ENCODE measurements around the gene C2CD2.
"Not testable (repeated sequence)": the region's sequence is repeated elsewhere in the genome, so short reads cannot be mapped to it uniquely, and the experiment has no call there.

The C2CD2 gene

DNA sequence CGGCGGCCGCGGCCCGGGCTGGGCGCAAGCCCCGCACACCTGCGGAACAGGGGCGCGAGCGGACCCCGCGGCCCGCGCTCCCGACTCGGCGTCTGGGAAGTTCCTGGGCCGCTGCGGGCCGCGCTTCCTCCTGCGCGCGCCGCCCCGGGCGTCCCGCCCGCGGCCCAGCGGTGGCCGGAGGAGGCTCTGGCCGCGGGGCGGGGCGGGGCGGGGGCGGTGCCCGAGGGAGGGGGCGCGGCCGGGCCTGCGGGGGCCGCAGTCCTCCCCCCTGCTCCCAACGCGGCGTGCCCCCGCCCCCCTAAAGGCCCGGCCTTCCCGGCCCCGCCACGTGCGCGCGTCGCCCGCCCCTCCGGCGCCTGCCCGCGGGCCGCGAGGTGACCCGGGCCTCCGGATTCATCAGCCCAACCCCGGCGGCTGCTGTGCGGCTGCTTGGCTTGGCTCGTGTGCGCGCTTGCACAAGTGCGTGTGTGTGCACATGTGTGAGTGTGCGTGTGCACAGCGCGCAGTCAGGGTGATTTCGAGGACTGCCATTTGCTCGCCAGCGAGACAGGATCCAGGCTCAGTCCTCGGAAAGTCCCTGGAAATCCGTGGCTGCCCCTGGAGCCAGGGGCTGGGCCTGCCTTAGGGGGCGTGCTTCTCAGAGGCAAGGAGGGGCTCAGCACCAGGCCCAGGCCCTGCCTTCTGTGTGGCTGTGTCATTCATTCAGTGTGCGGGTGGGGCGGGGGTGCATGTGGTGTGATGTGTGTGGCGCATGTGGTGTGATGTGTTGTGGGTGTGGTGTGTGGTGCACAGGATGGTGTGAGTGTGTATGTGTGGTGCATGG lies at the start of gene C2CD2:
TSS of gene C2CD2 (minus strand) at position 188 of the 823 bp plus-strand sequence. CDS start 370 bp downstream, outside the sequence.
- no peak for FAIRE-seq

- no peak for FAIRE-seq
These were observed 49.2 kb upstream of the C2CD2 start for GRCh38 chr21:42003051-42003461.

- FAIRE-seq, result no peak
These were observed 48.7 kb upstream of the C2CD2 start for GRCh38 chr21:42002421-42002958.

DNA sequence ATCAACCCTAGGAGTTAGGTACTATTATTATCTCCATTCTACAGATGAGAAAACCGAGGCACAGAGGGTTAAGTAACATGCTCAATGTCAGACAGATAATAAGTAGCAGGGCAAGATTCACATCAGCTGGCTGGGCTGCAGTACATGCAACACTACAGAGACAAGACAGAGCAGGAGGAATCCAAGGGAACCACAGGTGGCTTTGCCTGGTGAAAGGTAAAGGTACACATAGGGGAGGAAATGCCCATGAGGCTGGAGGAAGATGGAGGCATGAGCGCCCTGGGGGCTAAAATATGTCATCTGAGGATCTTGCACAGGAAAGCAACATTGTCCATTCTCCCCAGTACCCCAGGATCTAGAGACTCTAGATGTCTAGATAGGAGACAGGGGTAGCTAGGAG lies 48.0 kb upstream of the C2CD2 start:
- FAIRE-seq, result no peak

DNA sequence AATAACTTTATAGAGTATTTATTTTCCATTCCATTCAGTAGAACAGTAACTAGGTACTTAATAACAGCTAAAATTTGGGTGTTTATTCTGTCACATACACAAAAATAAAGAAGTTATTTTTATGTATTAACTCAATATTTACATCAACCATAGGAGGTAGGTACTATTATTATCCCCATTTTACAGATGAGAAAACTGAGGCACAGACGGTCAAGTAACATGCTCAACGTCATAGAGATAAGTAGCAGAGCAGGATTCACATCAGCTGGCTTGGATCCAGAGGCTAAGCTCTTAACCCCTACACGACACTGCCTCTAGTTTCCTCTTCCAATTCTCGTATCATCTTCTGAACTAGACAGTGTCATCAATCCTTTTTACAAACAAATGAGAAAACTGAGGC lies 47.1 kb upstream of the C2CD2 start:
- no peak for FAIRE-seq

- no peak for FAIRE-seq
These were observed 43.8 kb upstream of the C2CD2 start for GRCh38 chr21:41997657-41998056.

GRCh38 chr21:41995577-41995976 lies 41.8 kb upstream of the C2CD2 start:
- FAIRE-seq, result no peak

DNA sequence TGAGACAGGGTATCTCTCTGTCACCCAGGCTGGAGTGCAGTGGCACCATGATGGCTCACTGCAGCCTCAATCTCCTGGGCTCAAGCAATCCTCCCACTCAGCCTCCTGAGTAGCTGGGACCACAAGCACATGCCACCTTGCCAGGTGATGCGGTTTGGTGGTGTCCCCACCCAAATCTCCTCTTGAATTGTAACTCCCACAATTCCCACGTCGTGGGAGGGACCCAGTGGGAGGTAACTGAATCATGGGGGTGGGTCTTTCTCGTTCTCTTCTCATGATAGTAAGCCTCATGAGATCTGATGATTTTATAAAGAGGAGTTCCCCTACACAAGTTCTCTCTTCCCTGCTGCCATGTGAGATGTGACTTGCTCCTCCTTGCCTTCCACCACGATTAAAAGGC lies 40.8 kb upstream of the C2CD2 start:
- not testable (repeated sequence) for FAIRE-seq

DNA sequence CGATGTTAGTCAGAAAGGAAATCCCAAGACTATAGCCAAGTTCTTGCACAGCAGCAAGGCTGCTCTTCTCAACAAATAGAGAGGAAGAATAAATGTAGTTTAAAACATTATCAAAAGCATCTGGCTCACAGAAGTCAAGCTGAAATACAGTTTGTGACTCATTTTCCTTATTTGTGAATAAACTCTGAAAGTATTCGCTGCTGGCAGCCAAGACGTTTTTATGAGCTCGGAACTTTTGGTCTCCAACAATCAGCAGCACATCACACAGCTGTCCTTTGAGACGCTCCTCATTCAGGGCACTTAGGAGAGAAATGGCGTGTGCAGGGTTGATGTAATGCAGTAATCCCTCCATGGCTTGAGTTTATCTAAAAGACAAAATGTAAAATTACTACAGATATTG lies 39.9 kb upstream of the C2CD2 start:
- FAIRE-seq, result no peak

GRCh38 chr21:41992576-41992975 lies 38.8 kb upstream of the C2CD2 start:
- FAIRE-seq, result no peak

GRCh38 chr21:41991659-41992058 lies 37.8 kb upstream of the C2CD2 start:
- no peak for FAIRE-seq

- no peak for FAIRE-seq
These were observed 35.9 kb upstream of the C2CD2 start for GRCh38 chr21:41989698-41990097.

DNA sequence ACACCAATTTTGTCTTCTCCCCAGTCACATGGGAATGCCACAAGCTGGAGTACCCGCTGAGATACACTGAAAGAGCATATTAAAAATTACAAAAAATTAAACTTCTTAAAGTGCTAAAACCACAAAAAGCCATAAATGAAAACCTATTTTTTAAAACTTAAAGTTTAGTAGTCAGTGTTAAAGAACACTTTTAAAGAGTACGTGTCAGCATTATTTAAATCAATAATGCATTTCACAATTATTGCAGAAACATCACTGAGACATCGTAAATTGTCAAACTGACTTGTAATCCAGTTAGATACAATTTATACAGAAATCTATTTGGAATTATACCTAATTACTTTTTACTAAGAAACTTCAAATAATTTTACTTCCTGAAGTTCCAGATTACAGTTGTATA lies 33.5 kb upstream of the C2CD2 start:
- peak; percentile 63 for FAIRE-seq

DNA sequence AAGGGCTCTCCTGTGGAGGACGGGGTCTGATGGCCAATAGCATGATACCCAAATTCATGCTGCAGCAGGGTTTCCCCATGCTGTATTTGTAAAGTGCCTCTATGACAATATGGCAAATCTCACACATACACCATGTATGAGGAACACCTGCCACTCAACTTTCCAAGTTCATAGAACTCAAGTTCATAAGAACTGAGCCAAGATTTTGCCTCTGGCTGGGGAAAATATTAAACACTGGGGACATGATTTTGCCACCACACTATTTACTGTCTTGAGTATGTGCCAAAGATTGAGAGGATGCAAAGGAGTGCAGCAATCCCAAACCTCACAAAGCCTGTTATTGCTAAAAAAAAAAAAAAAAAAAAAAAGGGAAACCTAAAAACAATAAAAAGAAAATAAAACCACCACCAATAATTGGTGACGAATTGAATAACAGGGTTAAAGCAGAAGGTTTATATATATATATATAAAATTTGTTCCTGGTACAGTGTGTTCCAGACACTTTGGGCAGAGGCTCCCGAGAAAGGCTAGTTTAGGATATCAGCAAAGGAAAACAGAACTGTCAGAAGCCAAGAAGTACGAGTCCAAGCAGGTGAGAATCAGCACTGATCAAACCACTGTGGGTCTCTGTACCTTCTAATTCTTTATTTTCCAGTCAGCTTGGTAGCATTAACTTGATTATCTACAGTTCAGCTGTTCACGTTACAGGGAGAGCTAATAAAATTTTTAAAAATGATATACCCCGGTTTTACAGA lies 32.0 kb upstream of the C2CD2 start:
- FAIRE-seq, result no peak

DNA sequence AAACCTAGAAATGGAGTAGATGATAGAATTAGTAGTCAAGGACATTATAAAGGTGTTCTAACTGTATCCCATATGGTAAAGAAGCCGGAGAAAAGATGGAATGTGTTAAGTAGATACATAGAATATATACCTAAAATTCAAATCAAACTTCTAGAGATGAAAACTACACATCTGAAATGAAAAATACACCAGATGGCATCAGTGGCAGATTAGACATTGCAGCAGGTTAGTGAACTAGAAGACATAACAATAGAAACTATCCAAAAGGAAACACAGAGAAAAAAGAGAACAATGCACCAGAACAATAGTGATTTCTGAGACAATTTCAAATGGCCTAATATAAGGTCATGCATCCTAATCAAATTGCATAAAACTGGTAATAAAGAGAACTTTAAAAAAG lies 29.4 kb upstream of the C2CD2 start:
- no peak for FAIRE-seq

- no peak for FAIRE-seq
These were observed 26.7 kb upstream of the C2CD2 start for GRCh38 chr21:41980561-41980960.

- FAIRE-seq, result no peak
These were observed 26.0 kb upstream of the C2CD2 start for GRCh38 chr21:41979751-41980369.

GRCh38 chr21:41979335-41979734 lies 25.5 kb upstream of the C2CD2 start:
- FAIRE-seq, result no peak

DNA sequence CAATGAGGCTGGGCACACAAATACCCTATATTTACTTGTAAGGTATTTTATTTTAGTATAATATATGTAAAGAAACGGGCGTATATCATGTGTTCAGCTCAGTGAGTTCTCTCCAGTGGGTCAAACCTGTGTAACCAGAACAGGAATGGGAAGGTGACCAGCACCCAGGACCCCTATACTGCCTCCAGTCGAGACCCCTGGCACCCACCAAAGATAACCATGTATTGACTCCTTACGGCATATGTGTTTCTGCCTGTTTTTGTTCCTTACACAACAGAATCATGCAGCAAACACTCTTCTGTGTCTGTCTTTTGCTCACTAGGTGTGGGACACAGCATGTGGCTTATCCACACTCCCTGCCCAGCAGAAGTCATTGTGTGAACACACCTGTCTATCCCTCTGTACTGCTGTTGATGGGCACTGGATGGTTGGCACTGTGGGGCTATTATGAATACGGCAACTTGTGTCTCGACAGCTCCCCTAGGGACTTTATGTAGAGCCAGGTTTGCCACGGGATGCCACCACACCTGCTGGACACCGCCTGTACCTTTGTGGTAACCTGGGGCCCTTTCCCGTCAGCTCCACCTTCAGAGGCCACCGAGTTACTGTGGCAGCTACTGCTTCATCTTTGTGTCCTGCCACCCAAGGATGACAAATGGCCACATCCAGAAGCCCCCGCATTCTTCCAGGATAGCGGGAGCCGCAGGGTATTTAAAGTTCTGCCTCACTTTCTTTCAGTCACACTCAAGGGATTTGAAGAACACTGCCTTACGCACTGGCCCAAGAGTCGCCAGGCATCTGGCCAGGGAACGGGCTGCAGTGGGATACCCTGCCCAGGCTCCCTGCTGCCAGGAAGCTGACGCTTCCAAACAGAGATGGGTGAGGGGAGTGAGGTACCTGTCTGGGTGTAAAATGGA lies 23.5 kb upstream of the C2CD2 start:
- FAIRE-seq, result no peak

DNA sequence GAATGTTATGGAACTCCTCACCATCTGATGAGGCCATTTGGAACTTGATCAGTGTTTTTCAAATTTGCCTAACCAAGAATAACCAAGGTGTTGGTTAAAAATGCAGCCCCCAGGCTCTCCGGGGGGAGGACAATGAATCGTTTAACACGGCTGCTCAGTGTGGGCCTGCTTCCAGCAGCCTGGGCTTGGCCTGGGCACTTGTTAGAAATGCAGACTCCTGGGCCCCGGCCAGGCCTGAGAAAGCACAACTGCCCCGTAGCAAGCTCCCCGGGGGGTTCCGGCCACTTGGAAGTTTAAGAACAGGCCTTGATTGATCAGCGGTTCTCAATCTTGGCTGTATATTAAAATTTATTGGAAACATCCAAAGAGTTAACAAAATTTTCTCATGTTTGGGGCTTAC lies 22.8 kb upstream of the C2CD2 start:
- FAIRE-seq, result no peak

DNA sequence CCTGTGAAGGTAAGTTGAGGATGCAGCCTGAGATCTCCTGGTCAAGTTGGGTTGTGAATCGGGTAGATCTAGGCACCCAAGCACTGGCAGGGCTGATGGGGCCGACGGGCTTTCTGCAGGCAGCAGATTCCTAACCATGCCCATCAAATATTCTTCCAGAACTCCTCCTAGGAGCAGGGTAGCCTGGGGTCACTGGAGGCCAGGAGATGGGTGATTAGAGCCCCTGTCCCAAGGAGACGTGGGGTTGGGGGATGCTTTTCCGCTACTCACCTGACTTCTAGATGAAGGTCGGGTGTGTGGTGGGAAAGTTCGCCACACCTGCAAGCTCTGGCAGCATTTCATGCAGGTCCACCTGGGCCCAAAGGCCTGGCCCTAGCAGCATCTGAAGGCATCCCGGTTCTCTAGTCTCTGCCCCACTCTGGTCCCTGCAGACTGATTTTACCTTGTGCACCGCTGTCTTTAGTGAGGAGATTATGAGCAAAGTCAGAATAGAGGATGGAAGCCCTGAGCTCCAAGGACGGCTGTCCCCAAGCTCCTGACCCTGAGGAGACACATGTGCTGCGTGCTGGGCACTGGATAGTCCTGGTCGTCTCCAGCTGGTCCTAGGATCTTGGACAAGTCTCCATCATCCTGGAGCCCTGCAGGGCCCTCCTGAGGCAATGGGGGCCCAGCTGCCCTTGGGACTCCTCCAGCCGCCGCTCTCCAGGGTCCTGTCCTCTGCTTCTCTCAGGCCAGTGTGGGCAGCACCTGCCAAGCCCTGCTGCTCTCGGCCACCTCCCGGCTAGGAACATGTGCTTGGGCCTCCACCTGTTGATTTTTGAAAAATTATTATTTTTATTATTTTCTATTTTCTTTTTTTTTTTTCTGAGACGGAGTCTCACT lies 21.8 kb upstream of the C2CD2 start:
- no peak for FAIRE-seq

- FAIRE-seq, result no peak
These were observed 20.9 kb upstream of the C2CD2 start for GRCh38 chr21:41974752-41975053.
